Muscle of arm (tissue), 12 donors: Measurements from ENCODE around the gene TRAPPC14. TPM values are rescaled to one million over a fixed set of nuclear protein-coding genes. Genes with fewer than 3 reads are reported as not detected.
"Not testable (repeated sequence)": the region's sequence is repeated elsewhere in the genome, so short reads cannot be mapped to it uniquely, and the experiment has no call there.

Source experiments
- DNase-seq: peaks from one replicate; pipeline ENCODE4 v3.0.0-alpha.2; 2013
- polyA plus RNA-seq, 12 donors: library from polyadenylated mRNA; unstranded; fragments of 120-200 nt; gene quantifications; one replicate each; pipeline ENCODE4 v1.2.1, GENCODE V29; 2013; ENCODE audit not compliant: insufficient read length in 12 of 12

TRAPPC14 gene
- polyA plus RNA-seq, 12 donors = 7.1 to 20.3 (median 9.6) TPM; not detected in 1

DNA sequence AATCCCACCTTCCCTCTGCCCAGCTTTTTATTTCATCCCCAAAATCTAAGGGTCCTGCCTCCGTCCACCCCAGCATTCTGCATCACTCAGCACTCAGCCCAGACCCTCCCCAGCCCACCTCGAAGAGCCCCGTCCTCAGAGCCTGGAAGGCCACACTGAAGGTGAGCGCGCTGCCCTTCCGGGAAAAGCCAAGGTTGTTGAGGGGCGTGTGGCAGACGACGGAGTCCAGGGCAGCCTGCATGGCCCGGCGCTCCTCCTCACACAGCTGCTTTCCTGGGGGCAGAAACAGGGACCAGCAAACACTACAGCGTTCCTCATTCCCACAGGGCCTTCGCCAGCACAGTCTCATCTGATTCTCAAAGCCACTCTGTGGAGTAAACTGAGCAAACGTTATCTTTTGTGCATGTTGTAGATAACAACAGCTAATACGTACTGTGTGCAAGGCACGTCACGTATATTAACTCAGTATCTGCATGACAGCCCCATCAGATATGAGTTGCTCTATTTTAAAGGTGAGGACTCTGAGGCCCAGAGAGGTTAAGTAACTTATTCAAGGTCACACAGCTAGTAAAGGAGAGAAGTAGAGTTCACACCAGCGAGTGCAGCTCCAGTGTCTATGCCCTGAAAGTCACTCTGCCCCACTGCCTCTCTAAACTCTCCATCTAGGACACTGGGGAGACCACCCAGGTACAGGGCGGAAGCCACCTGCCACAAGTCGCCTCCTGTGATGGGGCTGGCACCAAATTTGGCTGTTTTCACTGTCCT, 2.8 kb downstream of the TRAPPC14 start:
- DNase-seq = no peak

DNA sequence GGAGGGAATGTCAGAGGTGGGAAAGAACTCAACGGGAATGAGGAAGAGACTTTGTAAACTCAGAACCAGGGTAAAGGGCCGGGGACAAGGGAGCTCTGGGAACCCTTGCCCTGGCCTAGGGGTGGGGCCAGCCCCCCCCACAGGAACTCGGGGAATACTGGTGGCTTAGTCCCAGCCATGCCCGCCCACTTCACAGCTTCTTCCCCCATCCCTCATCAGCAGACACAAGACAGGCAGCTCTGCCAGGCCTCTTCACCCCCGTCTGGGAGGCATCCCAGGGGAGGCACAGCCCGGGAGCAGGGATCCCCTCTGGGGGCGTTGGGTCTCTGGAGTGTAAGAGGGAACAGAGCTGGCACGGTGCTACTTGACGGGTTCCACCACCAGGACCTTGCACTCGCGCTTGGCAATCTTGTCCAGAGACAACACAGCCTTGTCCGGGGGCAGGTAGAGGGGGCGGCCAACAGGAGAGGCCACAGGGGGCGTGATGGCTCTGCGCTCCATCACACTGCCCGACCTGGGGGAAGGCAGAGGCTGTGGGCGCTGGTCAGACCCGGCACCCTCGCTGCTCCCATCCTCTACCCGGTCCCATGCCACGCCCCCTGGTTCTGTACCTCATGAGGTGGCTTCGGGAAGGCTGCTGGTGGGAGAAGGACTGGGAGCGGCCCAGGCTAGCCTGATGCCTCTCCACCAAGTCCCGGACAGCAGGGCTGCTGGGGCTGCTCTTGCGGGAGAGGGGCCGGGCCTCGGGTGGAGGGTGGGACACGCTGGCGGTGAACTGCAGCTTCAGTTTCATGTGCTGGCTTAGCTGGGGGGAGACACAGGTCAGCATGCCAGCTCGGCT, 3.7 kb downstream of the TRAPPC14 start:
- DNase-seq = no peak

DNA sequence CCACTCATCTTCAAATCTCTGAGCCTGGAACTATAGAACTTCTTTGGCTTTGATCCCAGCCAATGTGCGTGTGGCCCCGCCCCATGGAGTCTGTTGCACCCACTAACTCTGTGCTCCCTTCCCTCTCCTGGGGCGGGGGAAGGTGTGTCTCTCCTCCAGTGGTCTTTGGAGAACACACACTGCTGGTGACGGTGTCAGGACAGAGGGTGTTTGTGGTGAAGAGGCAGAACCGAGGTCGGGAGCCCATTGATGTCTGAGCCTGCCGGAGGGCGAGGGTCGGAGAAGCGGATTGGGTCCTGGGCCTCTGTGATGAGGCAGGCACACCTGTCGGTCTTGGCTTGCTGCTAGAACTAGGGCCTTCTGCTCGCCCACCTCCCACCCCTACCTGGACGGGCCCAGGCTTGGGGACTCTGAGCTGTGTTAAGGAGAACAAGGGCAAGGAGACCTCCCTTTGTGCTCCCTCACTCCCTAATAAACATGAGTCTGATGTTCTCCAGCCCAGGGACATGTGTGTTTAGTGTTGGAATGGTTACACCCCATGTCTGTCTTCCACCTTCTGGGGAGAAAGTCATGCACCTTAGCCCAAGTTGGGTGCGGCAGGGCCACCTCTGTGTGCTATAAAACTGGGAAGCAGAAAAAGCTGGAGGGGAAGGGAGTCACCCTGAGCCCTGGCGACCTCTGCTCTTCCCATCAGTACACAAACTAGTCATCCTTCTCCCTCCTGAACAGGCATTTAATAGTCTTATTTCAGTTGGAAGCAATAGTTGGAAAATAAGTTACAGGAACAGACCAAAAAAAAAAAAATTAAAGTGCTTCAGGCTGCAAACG, 4.6 kb downstream of the TRAPPC14 start:
- DNase-seq = no peak

DNA sequence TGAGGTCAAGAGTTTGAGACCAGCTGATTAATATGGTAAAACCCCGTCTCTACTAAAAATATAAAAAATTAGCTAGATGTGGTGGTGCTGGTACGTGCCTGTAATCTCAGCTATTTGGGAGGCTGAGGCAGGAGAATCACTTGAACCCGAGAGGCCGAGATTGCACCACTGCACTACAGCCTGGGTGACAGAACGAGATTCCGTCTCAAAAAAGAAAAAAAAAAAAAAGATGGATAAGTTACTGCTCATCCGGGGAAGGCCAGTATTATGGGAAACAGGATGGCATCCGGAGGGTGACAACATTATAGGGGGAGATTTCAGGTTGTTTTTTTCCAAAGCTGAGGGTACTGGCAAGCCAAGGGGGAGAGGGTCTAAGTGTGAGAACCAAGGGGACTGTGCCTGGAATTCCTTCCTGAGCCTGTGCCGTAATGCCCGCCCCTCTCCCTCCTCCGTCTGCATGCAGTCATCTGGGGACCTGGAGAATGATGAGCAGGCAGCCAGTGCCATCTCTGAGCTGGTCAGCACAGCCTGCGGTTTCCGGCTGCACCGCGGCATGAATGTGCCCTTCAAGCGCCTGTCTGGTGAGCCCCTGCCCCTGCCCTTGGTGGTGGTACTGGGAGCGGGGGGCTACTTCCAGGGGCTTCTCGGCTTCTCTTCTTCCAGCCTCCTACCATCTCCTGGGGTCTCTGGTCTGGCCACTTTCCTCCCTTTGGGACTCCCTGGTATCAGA, 5.4 kb downstream of the TRAPPC14 start:
- no peak for DNase-seq

DNA sequence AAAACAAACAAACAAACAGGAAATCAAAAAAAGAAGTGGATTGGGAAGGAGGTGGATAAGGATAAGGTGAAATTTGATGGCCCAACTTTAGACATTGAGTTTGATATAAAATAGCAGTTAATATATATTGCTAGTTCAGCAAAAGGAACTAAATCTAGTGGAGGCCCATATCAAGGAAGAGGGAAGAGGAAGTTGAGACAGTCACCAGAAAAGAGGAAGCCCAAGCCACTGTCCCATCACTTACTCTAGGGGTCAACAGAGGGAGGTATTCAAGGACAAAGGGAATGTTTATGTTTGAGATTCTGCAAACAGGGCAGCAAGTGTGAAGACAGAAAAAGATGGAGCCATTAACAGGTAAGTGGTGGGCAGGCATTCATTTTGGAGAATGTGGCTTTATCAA, 6.1 kb downstream of the TRAPPC14 start:
- no peak for DNase-seq

DNA sequence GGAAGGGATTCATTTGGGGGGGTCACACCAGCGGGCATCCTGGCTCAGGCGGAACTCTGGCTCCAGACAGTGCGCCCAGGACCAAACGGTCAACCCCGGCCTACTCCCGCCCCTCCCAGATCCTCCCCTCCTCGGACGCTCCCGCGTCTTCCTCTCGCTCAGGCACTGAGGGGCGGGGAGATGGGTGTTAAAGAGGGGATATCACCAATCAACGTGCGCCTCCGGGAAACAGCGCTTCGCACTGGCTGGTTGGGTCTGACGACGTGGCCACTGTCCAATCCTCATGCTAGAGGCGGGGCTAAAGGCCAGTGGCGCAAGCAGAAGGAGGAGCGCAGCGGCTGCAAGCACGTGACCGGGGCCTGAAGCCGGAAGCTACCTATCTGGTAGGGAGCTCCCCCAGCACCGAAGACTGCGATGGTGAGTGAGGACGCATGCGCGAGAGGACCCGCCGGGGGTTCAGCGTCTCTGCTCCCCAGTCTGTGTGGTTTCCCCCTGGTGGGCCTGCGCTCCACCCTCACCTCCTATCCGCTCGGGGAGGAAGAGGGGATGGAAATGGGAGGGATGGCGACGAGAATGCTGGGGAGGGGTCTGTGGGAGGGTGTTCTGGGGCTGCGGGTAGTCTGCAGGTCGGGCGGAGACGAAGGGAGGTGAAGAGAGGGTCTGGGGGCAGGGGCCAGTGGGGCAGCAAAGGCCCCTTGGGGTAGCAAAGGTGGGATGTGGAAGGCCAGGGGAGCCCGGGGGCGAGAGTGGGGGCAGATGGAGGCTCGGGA, 9.8 kb downstream of the TRAPPC14 start, which contains the start of gene LAMTOR4:
TSS of gene LAMTOR4 (plus strand) at position 360 of the 770 bp plus-strand sequence. CDS start at position 415, 55 bp downstream.
- peak; percentile 100 for DNase-seq

DNA sequence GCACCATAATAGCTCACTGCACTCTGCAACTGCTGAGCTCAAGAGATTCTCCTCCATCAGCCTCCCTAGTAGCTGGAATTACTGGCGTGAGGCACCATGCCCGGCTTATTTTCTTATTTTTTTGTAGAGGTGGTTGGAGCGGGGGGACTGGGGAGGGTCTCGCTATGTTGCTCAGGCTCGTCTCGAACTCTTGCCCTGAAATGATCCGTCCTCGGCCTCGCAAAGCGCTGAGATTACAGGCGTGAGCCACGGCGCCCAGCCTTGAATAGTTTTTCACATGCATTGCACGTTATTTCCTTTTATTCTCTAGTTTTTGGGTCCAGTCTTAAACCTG, 10.3 kb downstream of the TRAPPC14 start:
- no peak for DNase-seq

DNA sequence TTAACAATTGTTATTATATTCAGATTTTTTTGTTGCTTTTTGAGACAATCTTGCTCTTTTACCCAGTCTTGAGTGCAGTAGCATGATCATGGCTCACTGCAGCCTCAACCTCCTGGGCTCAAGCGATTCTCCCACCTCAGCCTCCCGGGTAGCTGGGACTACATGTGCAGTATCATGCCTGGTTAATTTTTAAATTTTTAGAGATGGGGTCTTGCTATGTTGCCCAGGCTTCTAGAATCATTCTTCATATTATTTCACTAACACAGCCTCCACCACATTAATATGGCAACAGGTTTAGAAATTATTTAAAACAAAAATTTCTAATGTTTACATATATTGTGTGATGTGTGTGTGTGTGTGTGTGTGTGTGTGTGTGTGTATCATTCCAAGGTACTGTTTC, 11.2 kb downstream of the TRAPPC14 start:
- DNase-seq = no peak

DNA sequence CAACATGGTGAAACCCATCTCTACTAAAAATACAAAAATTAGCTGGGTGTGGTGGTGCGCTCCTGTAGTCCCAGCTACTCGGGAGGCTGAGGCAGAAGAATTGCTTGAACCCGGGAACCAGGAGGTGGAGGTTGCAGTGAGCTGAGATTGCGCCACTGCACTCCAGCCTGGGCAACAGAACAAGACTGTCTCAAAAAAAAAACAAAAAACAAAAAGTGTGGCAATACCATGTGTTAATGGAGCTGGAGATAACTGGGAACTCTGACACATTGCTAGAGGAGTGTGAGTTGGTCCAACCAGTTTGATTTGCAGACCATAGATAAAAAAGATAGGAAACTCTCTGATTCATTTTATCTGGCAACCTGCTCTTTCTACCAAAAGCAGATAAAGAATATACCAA, 12.2 kb downstream of the TRAPPC14 start:
- not testable (repeated sequence) for DNase-seq

DNA sequence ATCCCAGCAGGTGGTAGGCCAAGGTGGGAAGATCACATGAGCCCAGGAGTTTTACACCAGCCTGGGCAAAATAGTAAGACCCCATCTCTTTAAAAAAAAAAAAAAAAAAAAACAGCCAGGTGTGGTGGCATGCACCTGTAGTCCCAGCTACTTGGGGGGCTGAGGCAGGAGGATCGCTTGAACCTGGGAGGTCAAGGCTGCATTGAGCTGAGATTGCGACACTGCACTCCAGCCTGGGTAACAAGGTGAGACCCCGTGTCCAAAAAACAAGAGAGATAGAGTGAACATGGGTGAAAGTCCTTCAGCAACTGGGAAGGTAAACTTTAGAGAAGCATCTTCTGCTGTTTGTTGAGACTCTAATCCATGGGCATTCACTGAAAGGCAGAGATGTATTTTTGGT, 16.1 kb downstream of the TRAPPC14 start:
- DNase-seq = no peak

DNA sequence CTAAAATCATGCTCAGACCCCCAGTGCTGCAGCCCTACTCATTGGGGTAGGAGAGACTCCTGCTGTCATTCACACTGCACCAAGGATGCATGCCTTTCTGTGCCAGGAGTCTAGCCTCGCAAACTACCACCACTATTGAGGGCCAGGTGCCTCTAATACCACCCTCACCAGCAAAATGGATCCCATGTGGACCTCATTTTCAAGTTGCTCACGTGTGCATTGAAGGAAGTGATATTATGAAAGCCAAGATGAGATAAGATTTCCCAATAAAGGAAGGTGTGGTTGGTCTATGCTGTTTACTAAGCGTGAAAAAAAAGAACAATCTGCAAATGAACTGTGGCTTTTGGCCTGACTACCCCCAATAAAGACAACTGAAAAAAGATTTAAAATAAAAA, 17.0 kb downstream of the TRAPPC14 start:
- DNase-seq = no peak

DNA sequence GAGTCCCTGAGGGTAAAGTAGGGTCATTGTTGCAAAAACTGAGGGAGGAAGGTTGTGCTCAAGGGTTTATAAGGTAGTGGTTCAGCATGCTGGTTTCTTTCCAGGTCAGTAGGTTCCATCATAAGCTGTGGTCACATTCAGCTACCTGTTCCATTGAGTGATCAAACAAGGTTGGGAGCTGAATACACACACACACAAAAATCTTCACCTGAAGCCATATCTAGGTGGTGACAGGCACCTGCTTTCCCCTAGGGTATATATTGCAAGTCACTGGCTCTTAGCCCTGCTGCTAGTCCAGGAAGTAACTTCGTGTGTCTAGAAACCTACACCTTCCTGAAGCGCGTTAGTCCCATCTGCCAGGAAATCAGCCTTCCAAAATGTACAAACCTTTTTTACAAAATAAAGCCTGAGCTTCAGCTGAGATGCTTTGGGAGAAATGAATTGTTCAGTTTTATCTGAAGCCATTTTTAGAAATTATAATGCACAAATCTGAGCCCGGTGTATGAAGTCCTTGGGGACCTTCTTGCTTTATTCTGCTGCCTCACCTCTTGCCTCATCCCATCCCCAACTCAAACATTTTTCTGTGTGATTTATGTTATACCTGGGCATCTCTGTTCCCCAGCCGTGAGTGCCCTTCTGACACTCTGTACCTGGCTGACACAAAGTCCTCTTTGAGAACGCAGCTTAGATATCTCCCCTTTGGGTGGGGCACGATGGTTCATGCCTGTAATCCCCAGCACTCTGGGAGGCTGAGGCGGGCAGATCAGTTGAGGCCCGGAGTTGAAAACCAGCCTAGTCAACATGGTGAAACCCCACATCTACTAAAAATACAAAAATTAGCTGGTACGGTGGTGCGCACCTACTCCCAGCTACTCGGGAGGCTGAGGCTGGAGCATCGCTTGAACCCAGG, 20.4 kb downstream of the TRAPPC14 start:
- DNase-seq = no peak

DNA sequence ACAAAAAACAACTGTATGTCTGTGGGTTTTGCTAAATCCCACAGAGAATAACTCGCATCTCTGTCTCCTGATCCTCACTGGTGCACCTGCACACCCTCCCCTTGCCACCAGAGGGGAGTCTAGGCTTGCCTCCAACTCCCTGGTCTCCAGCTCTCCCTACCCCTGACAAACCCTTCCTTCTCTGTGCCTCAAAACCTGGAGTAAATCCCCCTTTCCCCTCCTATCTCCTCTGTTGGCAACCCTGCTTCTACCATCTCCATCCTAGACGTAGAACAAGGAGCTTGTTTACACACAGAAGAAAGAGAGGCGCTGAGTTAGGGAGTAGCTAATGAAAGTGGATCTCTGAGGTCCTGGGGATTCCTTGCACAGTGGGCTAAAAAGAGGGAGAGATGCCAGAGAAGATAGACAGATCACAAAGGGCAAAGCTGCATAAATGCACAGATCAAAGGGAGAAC, 25.8 kb downstream of the TRAPPC14 start:
- DNase-seq = peak; percentile 55

DNA sequence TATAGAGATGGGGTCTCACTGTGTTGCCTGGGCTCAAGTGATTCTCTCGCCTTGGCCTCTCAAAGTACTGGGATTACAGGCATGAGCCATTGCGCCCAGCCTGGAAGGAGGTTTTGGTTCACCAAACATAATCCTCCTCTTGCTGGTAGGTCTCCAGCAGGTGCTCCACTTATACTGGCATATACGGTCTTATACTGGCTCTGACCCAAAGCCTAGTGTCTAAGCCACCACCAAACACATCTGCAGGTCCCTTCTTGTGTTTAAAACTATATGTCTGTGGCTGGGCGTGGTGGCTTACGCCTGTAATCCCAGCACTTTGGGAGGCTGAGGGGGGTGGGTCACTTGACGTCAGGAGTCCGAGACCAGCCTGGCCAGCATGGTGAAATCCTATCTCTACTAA, 26.4 kb downstream of the TRAPPC14 start:
- no peak for DNase-seq

DNA sequence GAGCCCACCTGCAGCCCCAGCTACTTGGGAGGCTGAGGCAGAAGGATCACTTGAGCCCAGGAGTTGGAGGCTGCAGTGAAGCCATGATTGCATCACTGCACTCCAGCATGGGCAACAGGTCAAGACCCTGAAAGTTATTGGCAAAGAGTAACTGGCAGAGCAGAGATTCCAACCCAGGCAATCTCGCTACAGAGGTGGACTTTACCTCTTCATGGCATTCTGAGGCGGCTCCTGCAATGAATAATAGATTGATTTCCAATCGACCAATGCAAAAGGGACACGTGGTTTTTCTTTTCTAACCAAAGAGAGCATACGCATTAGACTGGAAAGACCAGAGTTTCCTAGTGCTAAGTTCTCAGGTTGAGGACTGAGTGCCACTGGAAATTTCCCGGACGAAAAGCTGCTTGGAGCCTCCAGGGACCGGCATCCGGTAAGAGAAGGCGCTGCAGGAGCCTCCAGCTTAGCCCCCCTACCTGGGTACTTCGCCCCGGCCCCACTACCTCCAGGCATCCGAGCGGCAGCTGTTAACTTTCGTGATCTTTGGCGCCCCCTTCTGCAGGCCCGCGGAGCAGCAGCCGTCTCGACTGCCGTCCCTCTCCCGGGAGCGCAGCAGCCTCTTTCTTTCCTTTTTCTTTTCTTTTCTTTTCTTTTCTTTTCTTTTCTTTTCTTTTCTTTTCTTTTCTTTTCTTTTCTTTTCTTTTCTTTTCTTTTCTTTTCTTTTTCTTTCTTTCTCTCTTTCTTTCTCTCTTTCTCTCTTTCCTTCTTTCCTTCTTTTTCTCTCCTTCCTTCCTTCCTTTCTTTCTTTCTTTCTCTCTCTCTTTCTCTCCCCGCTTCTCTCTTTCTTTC, 27.7 kb downstream of the TRAPPC14 start:
- DNase-seq = peak; percentile 75

DNA sequence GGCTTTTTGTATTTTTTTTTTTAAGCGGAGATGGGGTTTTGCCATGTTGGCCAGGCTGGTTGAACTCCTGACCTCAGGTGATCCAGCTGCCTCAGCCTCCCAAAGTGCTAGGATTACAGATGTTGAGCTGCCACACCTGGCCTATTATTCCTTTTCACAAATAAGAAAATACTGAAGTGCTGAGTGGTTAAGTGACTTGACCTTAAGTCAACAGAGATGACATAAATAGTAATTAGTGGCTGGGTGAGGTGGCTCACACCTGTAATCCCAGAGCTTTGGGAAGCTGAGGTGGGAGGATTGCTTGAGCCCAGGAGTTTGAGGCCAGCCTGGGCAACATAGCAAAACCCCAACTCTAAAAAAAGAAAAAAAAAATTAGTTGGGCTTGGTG, 28.3 kb downstream of the TRAPPC14 start:
- DNase-seq = not testable (repeated sequence)

DNA sequence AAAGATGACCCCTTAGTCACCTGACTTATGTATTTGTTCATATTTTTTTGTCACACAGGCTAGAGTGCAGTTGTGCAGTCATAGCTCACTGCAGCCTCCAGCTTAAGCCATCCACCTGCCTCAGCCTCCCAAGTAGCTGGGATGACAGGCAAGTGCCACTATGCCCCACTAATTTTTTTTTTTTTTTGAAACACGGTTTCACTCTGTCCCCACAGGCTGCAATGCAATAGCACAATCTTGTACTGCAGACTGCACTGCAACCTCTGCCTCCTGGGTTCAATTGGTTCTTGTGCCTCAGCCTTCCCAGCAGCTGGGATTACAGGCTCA, 29.9 kb downstream of the TRAPPC14 start:
- DNase-seq = no peak

DNA sequence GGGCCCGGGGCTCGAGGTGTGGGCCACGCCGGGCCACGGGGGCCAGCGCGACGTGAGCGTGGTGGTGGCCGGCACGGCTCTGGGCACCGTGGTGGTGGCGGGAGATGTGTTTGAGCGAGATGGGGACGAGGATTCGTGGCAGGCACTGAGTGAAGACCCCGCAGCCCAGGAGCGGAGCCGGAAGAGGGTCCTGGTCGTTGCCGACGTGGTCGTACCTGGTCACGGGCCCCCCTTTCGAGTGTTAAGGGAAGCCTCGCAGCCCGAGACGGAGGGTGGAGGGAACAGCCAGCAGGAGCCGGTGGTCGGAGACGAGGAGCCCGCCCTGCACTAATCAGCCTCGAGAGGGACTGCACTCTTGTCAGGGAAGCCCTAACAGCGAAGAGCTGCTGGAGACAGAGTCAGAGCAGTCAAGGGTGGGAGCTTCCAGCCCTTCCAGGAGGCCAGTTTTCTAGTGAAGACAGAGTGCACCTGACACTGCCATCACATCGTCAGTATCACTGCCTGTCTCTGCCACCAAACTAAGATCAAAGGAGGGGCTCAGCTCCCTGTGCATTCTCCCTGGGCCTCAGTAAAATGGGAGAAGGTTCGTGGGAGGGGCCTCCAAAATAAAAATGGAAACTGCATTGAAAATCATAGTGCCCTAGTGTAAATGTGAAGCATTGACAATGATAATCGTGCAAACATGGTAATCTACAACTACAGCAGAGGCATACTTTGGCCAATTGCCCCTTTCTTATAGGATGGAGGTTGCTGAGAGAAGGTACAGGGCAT, 30.5 kb downstream of the TRAPPC14 start:
- DNase-seq = no peak
